NCI-H1930 (cell line): Measurements from ENCODE around the gene LYSMD4.

Source experiments
- DNase-seq, 2 experiments: peaks; one replicate each; lab custom pipeline; 2025; lab: John Stamatoyannopoulos, UW

LYSMD4 gene

DNA sequence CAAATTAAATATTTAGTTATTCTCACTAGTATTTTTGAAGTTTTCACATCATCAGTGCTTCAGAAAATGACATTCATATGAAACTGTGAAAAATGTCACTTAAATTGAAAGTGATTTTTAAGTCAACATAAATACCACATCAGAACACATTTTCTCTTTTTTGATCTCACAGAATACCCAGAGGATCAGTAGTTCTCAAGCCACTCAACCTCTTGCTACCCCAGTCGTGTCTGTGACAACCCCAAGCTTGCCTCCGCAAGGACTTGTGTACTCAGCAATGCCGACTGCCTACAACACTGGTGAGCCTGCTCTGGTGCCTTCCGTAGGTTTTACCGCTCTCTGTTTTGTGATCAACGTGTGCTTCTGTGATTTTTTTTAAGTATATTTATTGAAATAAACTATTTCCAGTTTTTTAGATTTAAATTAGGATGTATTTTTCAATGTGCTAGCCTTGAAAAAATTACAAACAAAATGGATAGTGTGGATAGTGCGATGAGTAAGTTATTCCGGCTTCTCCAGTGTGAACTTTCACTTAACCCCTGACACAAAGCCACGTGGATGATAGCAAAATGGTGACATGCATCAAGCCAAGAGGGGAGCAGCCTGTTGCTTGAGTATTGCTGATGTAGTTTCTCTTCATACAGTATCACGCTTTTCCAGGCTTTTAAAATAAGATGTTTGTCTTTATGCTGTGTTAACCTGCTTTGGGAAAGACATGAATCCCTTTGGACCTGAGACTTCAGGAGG, 26.5 kb downstream of the LYSMD4 start:
- DNase-seq: no peak

- peak; percentile 36 to 62 for DNase-seq
These were observed 28.8 kb downstream of the LYSMD4 start for GRCh38 chr15:99704444-99704838.

DNA sequence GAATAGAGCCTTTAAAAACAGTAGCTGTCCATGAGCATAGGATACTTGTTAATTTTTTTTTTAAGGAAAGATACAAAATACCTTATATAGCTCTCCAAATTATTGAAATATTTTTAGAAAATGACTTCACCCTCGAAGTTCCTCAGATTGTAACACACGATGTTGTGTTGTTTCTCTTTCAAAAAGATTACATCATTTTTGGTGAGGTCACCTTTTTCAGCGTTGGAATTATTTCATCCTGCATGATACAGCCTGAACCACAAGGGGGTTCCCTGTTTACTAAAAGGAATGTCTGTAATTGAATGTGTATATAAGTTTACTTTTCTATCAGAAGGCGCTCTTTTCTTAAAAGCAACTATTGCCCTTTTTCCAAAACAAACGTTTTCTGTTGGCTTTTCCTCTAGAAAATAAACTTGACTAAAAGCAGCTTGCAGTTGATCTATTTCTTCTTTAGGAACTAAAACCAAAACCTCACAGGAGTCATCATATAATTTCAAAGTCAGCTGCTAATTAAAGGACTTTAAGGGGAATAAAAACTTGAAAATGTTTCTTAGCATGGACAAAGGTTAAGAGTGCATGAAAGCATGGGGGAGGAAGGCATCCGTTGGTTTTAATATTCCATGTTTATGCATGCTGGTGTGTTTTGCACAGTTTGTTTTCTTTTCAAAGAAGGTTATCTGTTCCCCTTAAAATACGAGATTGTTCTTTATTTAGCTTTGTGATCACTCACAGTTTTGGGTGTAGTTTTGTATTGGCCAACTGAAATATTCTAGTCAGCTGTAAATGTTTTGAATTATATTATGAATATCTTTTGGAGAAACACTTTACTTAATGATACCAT, 29.4 kb downstream of the LYSMD4 start:
- DNase-seq: peak in 1 of 2 experiments; percentile 2

DNA sequence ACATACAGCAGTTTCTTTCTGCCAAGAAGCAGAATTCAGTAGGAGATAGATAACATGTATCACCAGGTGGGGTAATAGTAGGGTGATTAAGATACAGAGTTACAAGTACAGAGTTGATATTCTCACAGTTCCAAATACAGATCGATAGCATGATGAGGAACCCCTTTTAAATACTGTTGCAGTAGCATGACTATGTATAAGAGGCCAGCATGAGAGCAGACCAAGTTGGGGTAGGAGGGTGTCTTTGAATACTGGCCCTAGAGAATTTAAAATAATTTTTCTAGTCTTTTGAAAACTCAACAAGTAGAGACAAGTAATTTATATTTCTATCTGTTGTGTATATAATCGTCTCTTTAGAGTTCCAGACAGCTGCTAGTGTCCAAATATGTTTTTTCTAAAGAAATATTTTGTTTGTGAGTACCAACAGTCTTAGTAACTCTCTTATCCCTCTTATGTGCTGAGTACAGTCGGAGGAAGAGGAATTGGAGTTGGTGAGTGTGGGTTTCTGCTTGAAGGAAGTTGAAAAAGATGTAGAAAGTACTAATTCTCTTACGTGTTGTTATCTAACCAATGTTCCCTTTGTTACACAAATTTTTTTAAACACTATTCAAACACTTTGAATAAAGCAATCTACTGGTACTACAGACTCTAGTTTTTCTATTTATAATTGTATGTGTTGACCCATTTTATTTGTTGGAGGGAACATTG, 30.2 kb downstream of the LYSMD4 start:
- DNase-seq: no peak

GRCh38 chr15:99696096-99696495, 37.1 kb downstream of the LYSMD4 start:
- no peak for DNase-seq

GRCh38 chr15:99692825-99693224, 40.4 kb downstream of the LYSMD4 start:
- DNase-seq: no peak

DNA sequence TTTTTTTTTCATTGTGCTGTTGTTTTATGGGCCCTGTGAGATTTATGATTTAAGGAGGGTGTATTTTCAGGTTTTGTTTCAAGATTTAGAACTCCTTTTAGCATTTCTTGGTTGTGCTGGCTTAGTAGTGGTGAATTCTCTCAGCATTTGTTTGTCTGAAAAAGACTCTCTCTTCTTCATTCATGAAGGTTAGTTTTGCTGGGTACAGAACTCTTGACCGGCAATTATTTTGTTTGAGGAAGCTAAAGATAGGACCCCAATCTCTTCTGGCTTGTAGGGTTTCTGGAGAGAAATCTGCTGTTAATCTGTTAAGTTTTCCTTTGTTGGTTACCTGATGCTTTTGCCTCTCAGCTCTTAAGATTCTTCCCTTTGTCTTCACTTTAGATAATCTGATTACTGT, 46.9 kb downstream of the LYSMD4 start:
- DNase-seq: no peak

DNA sequence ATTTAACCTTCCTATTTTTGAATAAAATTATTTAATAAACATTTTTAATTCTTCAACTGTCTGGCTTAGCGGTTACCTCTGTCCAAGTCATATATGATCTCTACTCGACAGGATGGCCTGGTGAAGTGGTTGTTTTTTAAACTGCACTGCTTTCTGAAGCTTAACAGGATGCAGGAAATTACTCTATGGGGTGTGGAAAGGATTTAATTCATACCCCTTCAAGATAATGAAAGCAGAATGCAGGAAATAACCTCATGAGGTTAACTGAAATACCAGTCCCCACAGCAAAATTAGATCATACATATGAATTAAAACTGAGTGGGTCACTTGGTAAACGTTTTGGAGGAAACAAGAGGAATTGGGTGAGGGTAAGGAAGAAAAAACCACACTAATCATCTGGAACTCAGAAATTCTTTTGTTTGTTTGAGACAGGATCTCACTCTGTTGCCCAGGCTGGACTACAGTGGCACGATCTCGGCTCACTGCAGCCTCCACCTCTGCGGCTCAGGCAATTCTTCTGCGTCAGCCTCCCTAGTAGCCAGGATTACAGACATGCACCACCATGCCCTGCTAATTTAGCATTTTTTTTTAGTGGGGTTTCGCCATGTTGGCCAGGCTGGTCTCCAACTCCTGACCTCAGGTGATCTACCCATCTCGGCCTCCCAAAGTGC, 50.1 kb downstream of the LYSMD4 start:
- DNase-seq: no peak

- no peak for DNase-seq
These were observed 50.8 kb downstream of the LYSMD4 start for GRCh38 chr15:99682455-99682854.

- no peak for DNase-seq
These were observed 51.2 kb downstream of the LYSMD4 start for GRCh38 chr15:99681990-99682389.

- no peak for DNase-seq
These were observed 53.0 kb downstream of the LYSMD4 start for GRCh38 chr15:99680276-99680675.

- DNase-seq: no peak
These were observed 55.6 kb downstream of the LYSMD4 start for GRCh38 chr15:99677540-99678134.
